PC-9 (cell line): ENCODE results near the gene RPL9. TPM values are rescaled to one million over a fixed set of nuclear protein-coding genes. Genes with fewer than 3 reads are reported as not detected.

Experiments
- BruUV-seq: library from RNA; stranded (reverse); fragments of 400-500 nt; replicated peaks from 2 replicates; lab custom pipeline; 2021; lab: Mats Ljungman, UMichigan
- CTCF ChIA-PET: fragments of 300-600 bp; sonication (Branson Sonifier 250); formaldehyde crosslinking; loops from one replicate; lab custom pipeline; 2022; ENCODE audit warnings: antibody characterized with exemption; lab: Charles Lee
- POLR2A ChIA-PET: fragments of 300-600 bp; sonication (Branson Sonifier 250); formaldehyde crosslinking; loops from one replicate; lab custom pipeline; 2022; ENCODE audit warnings: antibody characterized with exemption; ENCODE audit not compliant: unreplicated experiment; lab: Charles Lee
- DNase-seq, 2 experiments: peaks; one replicate each; pipeline versions ENCODE4 v3.0.0 to v3.0.0-alpha.2; 2015 to 2022; ENCODE audit warnings: mixed read lengths in 1 of 2
- H2AFZ ChIP-seq: fragments of 200-600 bp; sonication (generic); 2 replicates; pipeline ENCODE4 v1.8.1; 2017; ENCODE audit warnings: antibody characterized with exemption
- H3F3A ChIP-seq: fragments of 200-600 bp; sonication (generic); 2 replicates; pipeline ENCODE4 v1.8.1; 2017; ENCODE audit warnings: antibody characterized with exemption, mild to moderate bottlenecking, low read depth; ENCODE audit not compliant: insufficient read depth
- H3K27ac ChIP-seq: fragments of 200-600 bp; sonication (generic); 2 replicates; pipeline ENCODE4 v1.6.1; 2016; ENCODE audit warnings: mixed run types
- H3K27me3 ChIP-seq: fragments of 200-600 bp; sonication (generic); 2 replicates; pipeline ENCODE4 v1.6.1; 2016; ENCODE audit warnings: low read depth, mixed run types; ENCODE audit not compliant: insufficient read depth
- H3K36me3 ChIP-seq: fragments of 200-600 bp; sonication (generic); 2 replicates; pipeline ENCODE4 v1.6.1; 2016; ENCODE audit warnings: low read depth, mixed run types
- H3K4me1 ChIP-seq: fragments of 200-600 bp; sonication (generic); replicated peaks from 2 replicates; pipeline ENCODE4 v1.6.1; 2016; ENCODE audit warnings: mixed run types; ENCODE audit not compliant: insufficient read depth
- H3K4me2 ChIP-seq: fragments of 200-600 bp; sonication (generic); 2 replicates; pipeline ENCODE4 v1.6.1; 2017; ENCODE audit warnings: mixed run types
- H3K4me3 ChIP-seq: fragments of 200-600 bp; sonication (generic); 2 replicates; pipeline ENCODE4 v1.6.1; 2016; ENCODE audit warnings: mixed run types
- H3K79me2 ChIP-seq: fragments of 200-600 bp; sonication (generic); 2 replicates; pipeline ENCODE4 v1.6.1; 2017; ENCODE audit warnings: low read depth, mixed run types
- H3K9me2 ChIP-seq: fragments of 200-600 bp; sonication (generic); 2 replicates; pipeline ENCODE4 v1.8.1; 2017; ENCODE audit warnings: mild to moderate bottlenecking; ENCODE audit not compliant: insufficient read depth
- H3K9me3 ChIP-seq: fragments of 200-600 bp; sonication (generic); 2 replicates; pipeline ENCODE4 v1.8.1; 2016; ENCODE audit warnings: low read depth; ENCODE audit not compliant: insufficient read depth
- H4K20me1 ChIP-seq: fragments of 200-600 bp; sonication (generic); 2 replicates; pipeline ENCODE4 v1.8.1; 2017; ENCODE audit not compliant: insufficient read depth
- EZH2 ChIP-seq: fragments of 200-600 bp; sonication (generic); IDR thresholded peaks from 2 replicates; pipeline ENCODE4 v1.8.0; 2017; ENCODE audit warnings: antibody characterized with exemption, low read depth
- intact Hi-C: fragments of 100-400 bp; cut with micrococcal nuclease; formaldehyde crosslinking; loops from one replicate; pipeline ENCODE4 v1.10.0; 2022; ENCODE audit not compliant: unreplicated experiment
- total RNA-seq: library from RNA; stranded (reverse); gene quantifications from 2 replicates; pipeline ENCODE4 v1.2.3, GENCODE V29; 2021
- TF ChIP-seq, protein P1 (sequence below): fragments of 200-600 bp; sonication (generic); conservative IDR thresholded peaks from 2 replicates; pipeline ENCODE4 v1.6.1; 2017; ENCODE audit warnings: mixed run types, antibody characterized with exemption, mild to moderate bottlenecking, moderate library complexity

Gene RPL9
- total RNA-seq, 1 experiment from 2014 or later, result 792 TPM

DNA sequence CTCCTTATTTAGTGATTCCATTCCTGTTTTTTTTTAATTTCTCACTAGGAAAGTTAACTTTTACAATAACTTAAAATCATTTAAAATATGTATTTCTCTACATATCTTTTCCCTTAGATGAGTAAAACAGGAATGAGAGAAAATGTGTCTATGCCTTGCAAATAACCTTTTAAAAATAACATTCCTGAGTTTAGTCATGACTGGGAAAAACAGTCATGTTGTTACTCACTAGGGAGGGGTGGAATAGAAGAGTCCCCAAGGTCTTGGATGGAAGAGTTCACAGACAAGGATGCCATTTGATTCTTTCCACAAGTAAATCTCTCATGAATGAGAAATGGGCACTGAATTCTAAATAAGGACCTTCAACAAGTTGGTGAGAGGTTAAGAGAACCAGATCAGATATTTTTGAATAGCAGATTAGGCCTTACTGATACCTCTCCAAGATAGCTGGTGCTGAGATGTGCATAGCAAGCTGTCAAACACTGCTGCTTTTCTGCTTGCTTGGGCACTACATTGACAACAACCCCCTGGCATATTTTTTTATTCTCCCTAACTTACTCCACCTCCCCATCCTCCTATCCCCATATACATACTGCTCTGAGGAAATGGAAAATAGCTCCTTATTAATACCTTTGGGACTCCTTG lies 43.4 kb upstream of the RPL9 start:
- Histone ChIP-seq H3K9me3 (no peaks in the 10 kb centered on the region; the same call in 1 of the 2 replicates), H3K4me3 (no peak overlapping the region), H3K4me2 (no peak overlapping the region), H2AFZ (no peak overlapping the region), H4K20me1 (no peaks in the 10 kb centered on the region), H3K36me3 (peaks cover 77% of the 10 kb centered on the region), H3K27ac (peak overlapping the region; percentile 20), H3K9me2 (no peaks in the 10 kb centered on the region), H3K4me1 (0 out of 2 replicates have a peak, but pooled peaks cover 5% of the 10 kb centered on the region), H3F3A (peaks cover 72% of the 10 kb centered on the region), H3K27me3 (no peaks in the 10 kb centered on the region), H3K79me2 (no peaks in the 10 kb centered on the region)
- TF ChIP-seq, protein P1, sequence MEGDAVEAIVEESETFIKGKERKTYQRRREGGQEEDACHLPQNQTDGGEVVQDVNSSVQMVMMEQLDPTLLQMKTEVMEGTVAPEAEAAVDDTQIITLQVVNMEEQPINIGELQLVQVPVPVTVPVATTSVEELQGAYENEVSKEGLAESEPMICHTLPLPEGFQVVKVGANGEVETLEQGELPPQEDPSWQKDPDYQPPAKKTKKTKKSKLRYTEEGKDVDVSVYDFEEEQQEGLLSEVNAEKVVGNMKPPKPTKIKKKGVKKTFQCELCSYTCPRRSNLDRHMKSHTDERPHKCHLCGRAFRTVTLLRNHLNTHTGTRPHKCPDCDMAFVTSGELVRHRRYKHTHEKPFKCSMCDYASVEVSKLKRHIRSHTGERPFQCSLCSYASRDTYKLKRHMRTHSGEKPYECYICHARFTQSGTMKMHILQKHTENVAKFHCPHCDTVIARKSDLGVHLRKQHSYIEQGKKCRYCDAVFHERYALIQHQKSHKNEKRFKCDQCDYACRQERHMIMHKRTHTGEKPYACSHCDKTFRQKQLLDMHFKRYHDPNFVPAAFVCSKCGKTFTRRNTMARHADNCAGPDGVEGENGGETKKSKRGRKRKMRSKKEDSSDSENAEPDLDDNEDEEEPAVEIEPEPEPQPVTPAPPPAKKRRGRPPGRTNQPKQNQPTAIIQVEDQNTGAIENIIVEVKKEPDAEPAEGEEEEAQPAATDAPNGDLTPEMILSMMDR, result no peak
- no peak for TF ChIP-seq EZH2
- no TSS peak for BruUV-seq
- CTCF ChIA-PET, result no interaction called here
- intact Hi-C loops, result no loop called here
- POLR2A ChIA-PET, result no interaction called here
- DNase-seq, result no peak

DNA sequence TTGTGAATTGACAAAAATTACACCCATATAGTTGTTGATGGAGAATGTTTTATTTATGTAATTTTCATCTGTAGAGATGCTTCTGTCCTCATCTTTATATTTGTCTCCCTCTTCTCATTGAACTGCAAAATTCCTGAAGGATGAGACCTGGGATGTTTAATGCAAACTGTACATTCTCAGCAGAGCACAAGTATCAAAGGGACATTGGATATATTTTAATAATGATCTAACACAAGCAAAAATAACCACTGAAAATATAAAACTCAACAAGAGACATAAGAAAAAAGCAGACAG lies 40.0 kb upstream of the RPL9 start:
- Histone ChIP-seq H3K27ac (peak overlapping the region; percentile 87), H3F3A (peaks cover 77% of the 10 kb centered on the region), H3K4me2 (no peak overlapping the region), H3K9me2 (no peaks in the 10 kb centered on the region), H3K4me3 (no peak overlapping the region), H3K4me1 (peaks cover 31% of the 10 kb centered on the region), H3K36me3 (peaks cover 47% of the 10 kb centered on the region), H3K9me3 (no peaks in the 10 kb centered on the region; the same call in 1 of the 2 replicates), H3K79me2 (no peaks in the 10 kb centered on the region), H3K27me3 (no peaks in the 10 kb centered on the region), H4K20me1 (no peaks in the 10 kb centered on the region), H2AFZ (no peak overlapping the region)
- BruUV-seq, result no TSS peak
- ChIA-PET CTCF (no interaction called here), POLR2A (no interaction called here)
- intact Hi-C loops, result no loop called here
- DNase-seq, result no peak
- TF ChIP-seq, protein P1, result no peak
- no peak for TF ChIP-seq EZH2

DNA sequence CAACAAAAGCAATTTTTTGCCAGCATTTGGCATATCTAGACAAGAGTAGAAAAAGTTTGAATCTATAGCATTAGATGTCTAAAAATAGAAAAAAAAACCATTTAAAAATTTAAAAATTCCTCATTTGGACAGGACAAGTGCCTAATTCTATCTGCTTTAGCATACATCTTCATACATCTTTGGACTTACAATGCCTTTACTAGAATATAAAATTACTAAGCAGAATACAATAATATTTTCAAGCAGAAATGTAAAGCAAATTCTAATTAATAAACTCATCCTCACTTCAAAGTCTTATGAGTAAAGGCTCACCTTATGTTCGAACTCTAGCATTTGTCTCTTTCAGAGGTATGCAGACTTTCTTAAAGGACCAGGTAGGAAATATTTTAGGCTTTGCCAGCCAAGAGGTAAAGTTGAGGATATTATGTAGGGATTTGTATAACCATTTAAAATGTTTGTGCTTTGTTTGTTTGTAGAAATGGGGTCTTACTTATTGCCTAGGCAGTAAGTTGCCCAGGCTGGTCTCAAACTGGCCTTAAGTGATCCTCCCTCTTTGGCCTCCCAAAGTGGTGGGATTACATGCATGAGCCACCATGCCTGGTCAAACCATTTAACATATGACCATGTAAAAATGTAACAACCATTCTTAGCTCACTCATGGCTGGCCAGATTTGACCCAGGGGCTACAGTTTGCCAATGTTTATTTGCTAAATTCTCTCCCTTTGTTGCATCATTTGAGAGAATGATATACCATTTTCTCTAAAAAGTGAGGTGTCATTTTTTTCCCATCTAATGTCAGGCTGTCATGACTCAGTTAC lies 39.4 kb upstream of the RPL9 start:
- H3K4me2 ChIP-seq, result no peak overlapping the region
- H3K36me3 ChIP-seq, result peaks cover 41% of the 10 kb centered on the region; the same call in 1 of the 2 replicates
- peaks cover 31% of the 10 kb centered on the region for H3K4me1 ChIP-seq
- ChIA-PET POLR2A (no interaction called here), CTCF (no interaction called here)
- H3K79me2 ChIP-seq, result no peaks in the 10 kb centered on the region
- peaks cover 71% of the 10 kb centered on the region for H3F3A ChIP-seq
- H3K4me3 ChIP-seq, result no peak overlapping the region
- H3K27me3 ChIP-seq, result no peaks in the 10 kb centered on the region
- H2AFZ ChIP-seq, result no peak overlapping the region
- no peaks in the 10 kb centered on the region for H3K9me2 ChIP-seq
- H3K27ac ChIP-seq, result peak overlapping the region; percentile 87
- intact Hi-C loops, result no loop called here
- DNase-seq, result no peak
- no peaks in the 10 kb centered on the region for H4K20me1 ChIP-seq
- no peaks in the 10 kb centered on the region; the same call in 1 of the 2 replicates for H3K9me3 ChIP-seq
- BruUV-seq, result no TSS peak
- no peak for TF ChIP-seq EZH2
- TF ChIP-seq, protein P1, result no peak
